Fibroblast of the aortic adventitia (primary cell): ENCODE results near the gene SYNPO2. TPM values are rescaled to one million over a fixed set of nuclear protein-coding genes. Genes with fewer than 3 reads are reported as not detected.
"Not testable (repeated sequence)": the region's sequence is repeated elsewhere in the genome, so short reads cannot be mapped to it uniquely, and the experiment has no call there.

Experiments used
- DNase-seq: peaks from one replicate; pipeline ENCODE4 v3.0.0-alpha.2; 2010; ENCODE audit warnings: low read depth
- H3K4me3 ChIP-seq: 2 replicates; pipeline ENCODE4 v1.5.1; 2011; ENCODE audit warnings: low read depth, mild to moderate bottlenecking, control low read depth, low read length, moderate library complexity
- CTCF ChIP-seq: IDR thresholded peaks from 2 replicates; pipeline ENCODE4 v1.5.1; 2011; ENCODE audit warnings: mild to moderate bottlenecking, low read length, control low read depth, inconsistent platforms; ENCODE audit not compliant: insufficient read depth
- total RNA-seq: library from RNA; depleted of rRNA; stranded (reverse); fragments of >200 nt; gene quantifications from 2 replicates; pipeline ENCODE4 v1.2.3, GENCODE V29; 2012; ENCODE audit warnings: low replicate concordance

SYNPO2 gene
- total RNA-seq, 1 donor = 3.4 TPM

- no peak overlapping the region for H3K4me3 ChIP-seq
- peak; percentile 56 for DNase-seq
- peak; percentile 66 for TF ChIP-seq CTCF
These were observed 23.5 kb upstream of the SYNPO2 start for GRCh38 chr4:118865091-118865708.

GRCh38 chr4:118866442-118866841, 22.2 kb upstream of the SYNPO2 start:
- TF ChIP-seq CTCF = no peak
- no peak for DNase-seq

GRCh38 chr4:118867311-118868067, 21.2 kb upstream of the SYNPO2 start:
- no peak for TF ChIP-seq CTCF
- DNase-seq = peak; percentile 82

More at GRCh38 chr4:118866442-118866841, 22.2 kb upstream of the SYNPO2 start:
- H3K4me3 ChIP-seq = no peak overlapping the region

GRCh38 chr4:118869808-118870342, 18.8 kb upstream of the SYNPO2 start:
- H3K4me3 ChIP-seq = no peak overlapping the region
- DNase-seq = peak; percentile 51
- no peak for TF ChIP-seq CTCF

More at GRCh38 chr4:118867311-118868067, 21.2 kb upstream of the SYNPO2 start:
- no peak overlapping the region for H3K4me3 ChIP-seq

- H3K4me3 ChIP-seq = no peak overlapping the region
- no peak for DNase-seq
- TF ChIP-seq CTCF = no peak
These were observed 16.5 kb upstream of the SYNPO2 start for GRCh38 chr4:118872181-118872580.

GRCh38 chr4:118877797-118878196, 10.9 kb upstream of the SYNPO2 start:
- no peak overlapping the region for H3K4me3 ChIP-seq

GRCh38 chr4:118878507-118878906, 10.1 kb upstream of the SYNPO2 start:
- DNase-seq, H3K4me3 ChIP-seq: not testable (repeated sequence)

More at GRCh38 chr4:118877797-118878196, 10.9 kb upstream of the SYNPO2 start:
- no peak for TF ChIP-seq CTCF
- DNase-seq = no peak
